HCT116 (cell line): Measurements from ENCODE around the gene RABEPK. TPM values are rescaled to one million over a fixed set of nuclear protein-coding genes. Genes with fewer than 3 reads are reported as not detected.

Source experiments
- ATAC-seq: fragments of 200-7000 bp; cut with Tn5 transposase; 2 replicates; pipeline ENCODE4 v1.9.1; 2020; ENCODE audit warnings: mild to moderate bottlenecking, moderate library complexity
- BruUV-seq: library from RNA; stranded (reverse); fragments of 400-500 nt; replicated peaks from 2 replicates; lab custom pipeline; 2021; lab: Mats Ljungman, UMichigan
- CTCF ChIA-PET: fragments of 300-600 bp; sonication (Branson Sonifier 250); formaldehyde crosslinking; loops from one replicate; lab custom pipeline; 2021; ENCODE audit warnings: antibody characterized with exemption; lab: Charles Lee
- POLR2A ChIA-PET: fragments of 300-600, 350-600 bp; sonication (Branson Sonifier 250); formaldehyde crosslinking; loops from one replicate; lab custom pipeline; 2021; ENCODE audit warnings: antibody characterized with exemption; lab: Charles Lee
- RAD21 ChIA-PET, 2 experiments: fragments of 300-600 bp; sonication (Branson Sonifier 250); formaldehyde crosslinking; loops; one replicate each; lab custom pipeline; 2023; ENCODE audit warnings: low total read pairs in 2 of 2; ENCODE audit not compliant: uncharacterized antibody in 2 of 2, unreplicated experiment in 2 of 2, low non-redundant PET in 1 of 2; lab: Charles Lee
- DNase-seq: peaks from one replicate; pipeline ENCODE4 v3.0.0-alpha.2; 2010; ENCODE audit warnings: low read depth, low spot score
- H2AFZ ChIP-seq: fragments of 200-600 bp; shearing (Covaris generic), sonication (generic); 2 replicates; pipeline ENCODE4 v1.6.1; 2017; ENCODE audit warnings: low read depth, mixed run types, mixed read lengths, antibody characterized with exemption, low read length; ENCODE audit not compliant: poor library complexity, severe bottlenecking
- H3K27ac ChIP-seq: 2 replicates; pipeline ENCODE4 v1.5.1; 2012; ENCODE audit warnings: low read depth, low read length
- H3K27me3 ChIP-seq: fragments of 200-600 bp; sonication (generic); 2 replicates; pipeline ENCODE4 v1.6.1; 2016; ENCODE audit warnings: mixed run types, low read length, mixed read lengths; ENCODE audit not compliant: insufficient read depth
- H3K36me3 ChIP-seq, 2 experiments: fragments of 200-500 bp in 1 of 2; fragments of 200-600 bp in 1 of 2; sonication (Bioruptor generic) in 1 of 2; sonication (generic) in 1 of 2; 2 replicates each; pipeline versions ENCODE4 v1.5.1 to v1.6.1; 2014 to 2016; ENCODE audit warnings: low read length in 2 of 2, inconsistent platforms in 1 of 2, mixed read lengths in 1 of 2, mixed run types in 1 of 2; ENCODE audit not compliant: insufficient read depth in 2 of 2, control insufficient read depth in 1 of 2
- H3K4me1 ChIP-seq, 2 experiments: fragments of 200-600 bp in 1 of 2; sonication (generic) in 1 of 2; 2 replicates each; pipeline versions ENCODE4 v1.5.1 to v1.6.1; 2012 to 2017; ENCODE audit warnings: low read length in 2 of 2, inconsistent platforms in 1 of 2, mild to moderate bottlenecking in 1 of 2, mixed read lengths in 1 of 2, mixed run types in 1 of 2, moderate library complexity in 1 of 2; ENCODE audit not compliant: insufficient read depth in 2 of 2, control insufficient read depth in 1 of 2
- H3K4me2 ChIP-seq: fragments of 200-600 bp; sonication (generic); 2 replicates; pipeline ENCODE4 v1.6.1; 2017; ENCODE audit warnings: mixed run types, low read length, mixed read lengths
- H3K4me3 ChIP-seq, 2 experiments: fragments of 200-600 bp in 1 of 2; sonication (generic) in 1 of 2; replicated peaks in 1 of 2; 2 replicates each; pipeline ENCODE4 v1.5.1; 2011 to 2016; ENCODE audit warnings: low read length in 2 of 2, control low read depth in 1 of 2, low read depth in 1 of 2, mild to moderate bottlenecking in 1 of 2, mixed read lengths in 1 of 2, mixed run types in 1 of 2
- H3K79me2 ChIP-seq: fragments of 200-600 bp; sonication (generic); 2 replicates; pipeline ENCODE4 v1.6.1; 2017; ENCODE audit warnings: mild to moderate bottlenecking, mixed run types, low read length, moderate library complexity, mixed read lengths; ENCODE audit not compliant: insufficient read depth
- H3K9ac ChIP-seq: fragments of 200-600 bp; sonication (generic); 2 replicates; pipeline ENCODE4 v1.6.1; 2016; ENCODE audit warnings: low read length, mixed read lengths
- H3K9me2 ChIP-seq: fragments of 200-600 bp; sonication (generic), shearing (Covaris generic); 2 replicates; pipeline ENCODE4 v1.6.1; 2017; ENCODE audit warnings: mixed run types, mild to moderate bottlenecking, moderate library complexity; ENCODE audit not compliant: insufficient read depth
- H3K9me3 ChIP-seq, 2 experiments: fragments of 200-500 bp in 1 of 2; fragments of 200-600 bp in 1 of 2; sonication (Bioruptor generic) in 1 of 2; sonication (generic) in 1 of 2; 2 replicates each; pipeline ENCODE4 v1.6.1; 2014 to 2017; ENCODE audit warnings: low read length in 2 of 2, mixed read lengths in 2 of 2, inconsistent platforms in 1 of 2, low read depth in 1 of 2, mild to moderate bottlenecking in 1 of 2, mixed run types in 1 of 2, moderate library complexity in 1 of 2; ENCODE audit not compliant: control insufficient read depth in 1 of 2, insufficient read depth in 1 of 2
- H4K20me1 ChIP-seq: fragments of 200-600 bp; sonication (generic), shearing (Covaris generic); 2 replicates; pipeline ENCODE4 v1.6.1; 2017; ENCODE audit warnings: mixed run types, mild to moderate bottlenecking, moderate library complexity; ENCODE audit not compliant: insufficient read depth
- CEBPB ChIP-seq: IDR thresholded peaks from 2 replicates; pipeline ENCODE4 v1.6.1; 2012; ENCODE audit warnings: low read depth
- POLR2AphosphoS5 ChIP-seq: IDR thresholded peaks from 2 replicates; pipeline ENCODE4 v1.6.1; 2011; ENCODE audit warnings: mild to moderate bottlenecking, low read depth, low read length, moderate library complexity
- SIN3A ChIP-seq: IDR thresholded peaks from 2 replicates; pipeline ENCODE4 v1.6.1; 2012; ENCODE audit warnings: low read depth
- intact Hi-C: fragments of 100-400 bp; cut with micrococcal nuclease; formaldehyde crosslinking; loops from 2 replicates; pipeline ENCODE4 v1.10.0; 2022
- total RNA-seq: library from RNA; stranded (reverse); gene quantifications from one replicate; pipeline ENCODE4 v1.2.1, GENCODE V29; 2021; ENCODE audit not compliant: unreplicated experiment
- TF ChIP-seq, protein P1 (sequence below): IDR thresholded peaks from 2 replicates; pipeline ENCODE4 v1.6.1; 2012
- TF ChIP-seq, protein P2 (sequence below), 3 experiments: fragments of 200-600 bp in 1 of 3; sonication (generic) in 1 of 3; IDR thresholded peaks in 2 of 3; conservative IDR thresholded peaks in 1 of 3; 2 replicates each; pipeline ENCODE4 v1.5.1; 2012 to 2017; ENCODE audit warnings: low read depth in 2 of 3, low read length in 2 of 3, antibody characterized with exemption in 1 of 3, borderline replicate concordance in 1 of 3, control low read depth in 1 of 3, mild to moderate bottlenecking in 1 of 3, mixed read lengths in 1 of 3, mixed run types in 1 of 3, moderate library complexity in 1 of 3; ENCODE audit not compliant: insufficient read depth in 1 of 3
- TF ChIP-seq, protein P3 (sequence below): IDR thresholded peaks from 2 replicates; pipeline ENCODE4 v1.6.1; 2011; ENCODE audit warnings: mild to moderate bottlenecking, low read length, moderate library complexity; ENCODE audit not compliant: insufficient replicate concordance; ENCODE audit errors: extremely low read depth

Gene RABEPK
- total RNA-seq, 1 experiment from 2014 or later = 48.3 TPM

DNA sequence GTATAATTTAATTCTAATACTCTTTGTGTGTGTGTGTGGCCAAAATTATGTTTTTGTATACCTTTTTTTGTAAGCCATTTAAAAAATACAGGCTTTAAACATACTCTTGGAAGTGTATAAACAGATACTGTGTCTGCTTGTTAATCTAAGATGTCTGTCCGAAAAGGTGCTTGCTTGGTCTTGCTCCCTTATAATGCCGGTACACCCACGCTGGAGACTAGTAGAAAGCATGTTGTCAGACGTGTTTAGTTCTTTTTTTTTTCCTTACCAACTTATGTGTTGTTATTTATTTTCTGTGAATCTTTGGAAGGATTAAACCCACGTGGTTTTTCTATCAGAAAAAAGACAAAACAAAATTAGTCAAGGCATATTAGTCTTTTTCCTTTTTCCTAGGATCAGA lies 70.7 kb downstream of the RABEPK start (continued):
- TF ChIP-seq, protein P1, sequence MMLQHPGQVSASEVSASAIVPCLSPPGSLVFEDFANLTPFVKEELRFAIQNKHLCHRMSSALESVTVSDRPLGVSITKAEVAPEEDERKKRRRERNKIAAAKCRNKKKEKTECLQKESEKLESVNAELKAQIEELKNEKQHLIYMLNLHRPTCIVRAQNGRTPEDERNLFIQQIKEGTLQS = no peak
- no peak for TF ChIP-seq POLR2AphosphoS5

DNA sequence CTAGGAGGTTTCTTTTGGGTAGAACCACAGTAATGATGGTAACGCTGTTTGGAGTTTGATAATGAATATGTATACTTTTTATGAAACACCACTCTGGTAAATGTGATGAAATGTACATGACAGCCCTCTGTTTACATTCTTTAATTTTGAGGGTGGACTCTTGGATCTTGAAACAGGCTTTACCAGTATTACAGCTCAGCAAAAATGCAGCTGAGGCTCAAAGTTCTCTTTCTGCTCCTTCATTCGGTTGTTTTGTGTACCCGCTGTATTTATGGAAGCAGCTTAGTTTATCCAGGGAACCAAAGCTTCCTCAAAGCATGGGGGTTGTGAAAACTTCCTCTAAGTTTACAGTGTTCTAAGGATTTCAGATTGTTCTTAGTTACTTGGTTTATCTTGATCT lies 72.4 kb downstream of the RABEPK start:
- ChIA-PET POLR2A (no interaction called here), CTCF (interaction anchor here (1.5 kb wide), 1 partner anchor 11 kb away, joined by 4 read pairs; the partner anchor contains the start of gene GAPVD1), RAD21 (no interaction called here)
- Histone ChIP-seq H3K27me3 (no peaks in the 10 kb centered on the region), H2AFZ (no peak overlapping the region), H3K9me2 (no peaks in the 10 kb centered on the region), H3K4me1 (no peaks in the 10 kb centered on the region), H3K27ac (no peak overlapping the region), H3K9ac (no peak overlapping the region), H4K20me1 (no peaks in the 10 kb centered on the region), H3K79me2 (peaks cover 95% of the 10 kb centered on the region), H3K36me3 (no peaks in the 10 kb centered on the region), H3K4me3 (no peak overlapping the region), H3K4me2 (no peak overlapping the region), H3K9me3 (no peaks in the 10 kb centered on the region)
- intact Hi-C loops = no loop called here
- ATAC-seq (no peak), DNase-seq (no peak)
- TF ChIP-seq CEBPB (no peak), SIN3A (no peak)
- TF ChIP-seq, protein P2, sequence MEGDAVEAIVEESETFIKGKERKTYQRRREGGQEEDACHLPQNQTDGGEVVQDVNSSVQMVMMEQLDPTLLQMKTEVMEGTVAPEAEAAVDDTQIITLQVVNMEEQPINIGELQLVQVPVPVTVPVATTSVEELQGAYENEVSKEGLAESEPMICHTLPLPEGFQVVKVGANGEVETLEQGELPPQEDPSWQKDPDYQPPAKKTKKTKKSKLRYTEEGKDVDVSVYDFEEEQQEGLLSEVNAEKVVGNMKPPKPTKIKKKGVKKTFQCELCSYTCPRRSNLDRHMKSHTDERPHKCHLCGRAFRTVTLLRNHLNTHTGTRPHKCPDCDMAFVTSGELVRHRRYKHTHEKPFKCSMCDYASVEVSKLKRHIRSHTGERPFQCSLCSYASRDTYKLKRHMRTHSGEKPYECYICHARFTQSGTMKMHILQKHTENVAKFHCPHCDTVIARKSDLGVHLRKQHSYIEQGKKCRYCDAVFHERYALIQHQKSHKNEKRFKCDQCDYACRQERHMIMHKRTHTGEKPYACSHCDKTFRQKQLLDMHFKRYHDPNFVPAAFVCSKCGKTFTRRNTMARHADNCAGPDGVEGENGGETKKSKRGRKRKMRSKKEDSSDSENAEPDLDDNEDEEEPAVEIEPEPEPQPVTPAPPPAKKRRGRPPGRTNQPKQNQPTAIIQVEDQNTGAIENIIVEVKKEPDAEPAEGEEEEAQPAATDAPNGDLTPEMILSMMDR (IDR thresholded peaks at IDR 0.05 in 2 of 3, conservative IDR thresholded peaks at IDR 0.05 in 1 of 3; ENCODE audit: borderline replicate concordance in 1 of 3, insufficient read depth in 1 of 3, low read depth in 2 of 3, low read length in 2 of 3) = no peak
- TF ChIP-seq, protein P3, sequence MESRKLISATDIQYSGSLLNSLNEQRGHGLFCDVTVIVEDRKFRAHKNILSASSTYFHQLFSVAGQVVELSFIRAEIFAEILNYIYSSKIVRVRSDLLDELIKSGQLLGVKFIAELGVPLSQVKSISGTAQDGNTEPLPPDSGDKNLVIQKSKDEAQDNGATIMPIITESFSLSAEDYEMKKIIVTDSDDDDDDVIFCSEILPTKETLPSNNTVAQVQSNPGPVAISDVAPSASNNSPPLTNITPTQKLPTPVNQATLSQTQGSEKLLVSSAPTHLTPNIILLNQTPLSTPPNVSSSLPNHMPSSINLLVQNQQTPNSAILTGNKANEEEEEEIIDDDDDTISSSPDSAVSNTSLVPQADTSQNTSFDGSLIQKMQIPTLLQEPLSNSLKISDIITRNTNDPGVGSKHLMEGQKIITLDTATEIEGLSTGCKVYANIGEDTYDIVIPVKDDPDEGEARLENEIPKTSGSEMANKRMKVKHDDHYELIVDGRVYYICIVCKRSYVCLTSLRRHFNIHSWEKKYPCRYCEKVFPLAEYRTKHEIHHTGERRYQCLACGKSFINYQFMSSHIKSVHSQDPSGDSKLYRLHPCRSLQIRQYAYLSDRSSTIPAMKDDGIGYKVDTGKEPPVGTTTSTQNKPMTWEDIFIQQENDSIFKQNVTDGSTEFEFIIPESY = no peak
- no TSS peak for BruUV-seq
